SJCRH30 (cell line): Measurements from ENCODE around the gene RHOG. TPM values are rescaled to one million over a fixed set of nuclear protein-coding genes. Genes with fewer than 3 reads are reported as not detected.

Experiments used
- DNase-seq, 2 experiments: peaks; one replicate each; pipeline ENCODE4 v3.0.0-alpha.2; 2015 to 2020
- H3K27ac ChIP-seq: fragments of 250-450 bp; sonication (Bioruptor Pico); 2 replicates; pipeline ENCODE4 v1.5.1; 2020; ENCODE audit warnings: mild to moderate bottlenecking, moderate library complexity
- H3K27me3 ChIP-seq: fragments of 250-450 bp; sonication (Bioruptor Pico); 2 replicates; pipeline ENCODE4 v1.5.1; 2020; ENCODE audit warnings: mild to moderate bottlenecking, moderate library complexity
- H3K36me3 ChIP-seq: fragments of 250-450 bp; sonication (Bioruptor Pico); 2 replicates; pipeline ENCODE4 v1.5.1; 2020; ENCODE audit warnings: mild to moderate bottlenecking, moderate library complexity
- H3K4me1 ChIP-seq: fragments of 250-450 bp; sonication (Bioruptor Pico); 2 replicates; pipeline ENCODE4 v1.5.1; 2020; ENCODE audit warnings: mild to moderate bottlenecking, moderate library complexity
- H3K4me3 ChIP-seq: fragments of 250-450 bp; sonication (Bioruptor Pico); 2 replicates; pipeline ENCODE4 v1.5.1; 2020; ENCODE audit warnings: mild to moderate bottlenecking, moderate library complexity
- H3K9me3 ChIP-seq: fragments of 250-450 bp; sonication (Bioruptor Pico); replicated peaks from 2 replicates; pipeline ENCODE4 v1.5.1; 2020; ENCODE audit warnings: mild to moderate bottlenecking, moderate library complexity
- total RNA-seq: library from RNA; depleted of rRNA; stranded (reverse); fragments of >200 nt; shearing (Covaris generic); gene quantifications from 2 replicates; pipeline ENCODE4 v1.2.3, GENCODE V29; 2014

The RHOG gene
- total RNA-seq, 1 experiment from 2014 or later: 15.5 TPM

DNA sequence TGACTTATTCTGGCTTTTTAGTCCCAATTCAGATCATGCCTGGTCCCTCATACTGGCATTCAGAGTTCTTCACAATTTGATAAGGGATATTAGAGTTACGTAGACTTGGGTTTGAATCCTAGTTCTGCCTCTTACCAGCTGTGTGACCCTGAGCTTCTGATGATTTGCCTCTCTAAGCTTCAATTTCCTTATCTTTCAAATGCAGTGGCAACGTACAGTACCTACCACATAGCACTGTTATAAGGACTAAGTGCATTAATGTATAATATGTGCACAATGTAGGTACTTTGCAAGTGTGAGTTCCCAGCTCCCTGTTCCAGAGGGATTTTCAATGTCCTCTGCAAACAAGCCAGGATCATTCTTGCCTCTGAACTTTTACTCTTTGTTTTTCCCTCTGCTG lies 7.3 kb downstream of the RHOG start:
- no peaks in the 10 kb centered on the region for H3K4me1 ChIP-seq
- DNase-seq: no peak
- H3K27ac ChIP-seq: no peak overlapping the region
- H3K9me3 ChIP-seq: no peaks in the 10 kb centered on the region
- H3K27me3 ChIP-seq: no peaks in the 10 kb centered on the region
- peaks cover 21% of the 10 kb centered on the region for H3K36me3 ChIP-seq
- no peak overlapping the region for H3K4me3 ChIP-seq

DNA sequence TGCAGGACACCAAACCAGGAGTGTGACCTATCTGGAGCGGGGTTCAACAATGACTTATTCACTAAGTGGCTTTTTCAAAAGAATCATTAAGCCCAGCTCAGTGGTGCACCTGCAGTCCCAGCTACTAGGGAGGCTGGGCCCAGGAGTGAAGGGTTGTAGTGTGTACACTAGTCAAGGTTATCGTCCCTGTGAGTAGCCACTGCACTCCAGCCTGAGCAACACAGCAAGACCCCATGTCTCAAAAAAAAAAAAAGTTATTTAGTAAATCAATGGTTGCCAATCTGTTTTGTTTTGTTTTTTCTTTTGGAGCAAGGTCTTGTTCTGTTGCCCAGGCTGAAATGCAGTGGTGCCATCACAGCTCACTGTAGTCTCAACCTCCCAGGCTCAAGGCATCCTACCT lies 7.9 kb downstream of the RHOG start:
- no peak for DNase-seq
- H3K4me1 ChIP-seq: no peaks in the 10 kb centered on the region
- no peaks in the 10 kb centered on the region for H3K9me3 ChIP-seq
- H3K4me3 ChIP-seq: no peak overlapping the region
- H3K27me3 ChIP-seq: no peaks in the 10 kb centered on the region
- no peak overlapping the region for H3K27ac ChIP-seq
- peaks cover 23% of the 10 kb centered on the region for H3K36me3 ChIP-seq

DNA sequence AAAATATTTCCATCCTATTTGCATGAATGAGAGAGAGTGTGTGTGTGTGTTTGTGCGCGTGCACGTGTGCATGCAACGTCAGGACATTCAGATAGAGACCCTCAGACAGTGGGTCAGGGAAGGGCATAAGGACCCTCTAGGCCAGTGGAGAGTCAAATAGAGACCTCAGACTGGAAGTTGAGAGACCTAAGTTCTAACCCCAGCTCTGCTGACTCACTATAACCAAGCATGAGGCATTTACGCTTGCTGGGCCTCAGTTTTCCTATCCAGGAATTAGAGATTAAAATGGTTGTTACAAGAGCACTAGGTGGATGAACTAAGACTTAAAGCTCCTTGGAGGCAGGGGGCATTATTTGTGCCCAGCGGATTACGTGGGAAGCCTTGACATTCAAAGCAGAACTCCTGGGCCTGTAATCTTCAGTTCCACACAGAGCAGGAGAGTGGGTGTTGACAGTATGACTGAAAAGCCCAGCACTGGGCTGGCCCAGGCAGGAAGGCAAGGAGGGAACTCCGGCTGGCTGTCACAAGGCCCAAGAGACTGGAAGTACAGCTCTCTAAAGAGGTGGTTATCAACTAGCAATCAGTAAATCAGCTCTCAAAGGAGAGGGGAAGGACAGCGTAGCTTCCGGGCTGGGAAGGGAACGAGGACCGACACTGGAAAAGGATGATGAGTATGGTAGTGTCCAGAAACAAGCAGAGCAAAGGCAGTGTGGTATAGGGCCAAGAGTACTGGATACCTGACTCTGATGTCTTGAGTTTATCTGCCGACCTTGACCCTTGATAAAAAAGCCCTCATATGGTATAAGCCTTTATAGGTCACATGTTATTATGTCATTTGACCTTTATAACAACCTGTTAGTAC lies 9.2 kb downstream of the RHOG start:
- Histone ChIP-seq H3K4me1 (no peaks in the 10 kb centered on the region), H3K36me3 (peaks cover 26% of the 10 kb centered on the region), H3K27me3 (no peaks in the 10 kb centered on the region), H3K27ac (no peak overlapping the region), H3K4me3 (no peak overlapping the region), H3K9me3 (no peaks in the 10 kb centered on the region)
- no peak for DNase-seq

DNA sequence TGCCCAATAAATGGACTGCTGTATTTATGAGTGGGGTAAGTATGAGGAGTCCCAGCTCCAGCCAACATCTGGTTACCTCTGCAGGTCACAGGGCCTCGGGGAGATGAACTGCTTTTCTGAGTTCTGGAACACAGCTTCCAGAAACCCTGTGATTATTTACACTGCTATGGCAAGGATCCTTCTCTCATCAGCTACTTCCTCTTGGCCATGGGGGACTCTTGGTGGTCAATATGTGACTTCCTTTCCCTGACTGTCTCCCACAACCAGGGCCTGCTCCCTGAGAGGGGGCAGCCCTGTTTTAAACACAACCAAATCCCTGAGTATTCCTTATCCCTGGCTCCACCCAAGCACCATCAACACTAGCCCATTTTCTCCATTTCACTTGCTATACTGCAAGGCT lies 10.0 kb downstream of the RHOG start:
- DNase-seq: no peak
- peaks cover 32% of the 10 kb centered on the region for H3K36me3 ChIP-seq
- H3K27ac ChIP-seq: no peak overlapping the region
- H3K4me1 ChIP-seq: no peaks in the 10 kb centered on the region
- H3K9me3 ChIP-seq: no peaks in the 10 kb centered on the region
- no peak overlapping the region for H3K4me3 ChIP-seq
- H3K27me3 ChIP-seq: no peaks in the 10 kb centered on the region

DNA sequence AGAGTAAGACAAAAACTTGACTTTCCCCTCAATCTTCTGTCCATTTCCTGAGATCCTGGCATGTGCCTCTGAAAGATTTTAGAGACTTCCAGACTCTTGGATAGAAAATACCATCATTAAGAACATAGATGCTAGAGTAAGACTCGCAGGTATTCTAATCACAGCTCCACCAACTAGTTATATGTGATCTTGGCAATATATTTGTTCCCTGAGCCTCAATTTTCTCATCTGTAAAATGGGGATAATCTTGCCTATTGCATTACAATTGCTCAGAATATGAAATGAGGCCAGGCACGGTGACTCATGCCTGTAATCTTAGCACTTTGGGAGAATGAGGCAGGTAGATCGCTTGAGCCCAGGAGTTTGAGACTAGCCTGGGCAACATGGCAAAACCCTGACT lies 10.7 kb downstream of the RHOG start:
- peaks cover 32% of the 10 kb centered on the region for H3K36me3 ChIP-seq
- no peak overlapping the region for H3K4me3 ChIP-seq
- no peaks in the 10 kb centered on the region for H3K27me3 ChIP-seq
- no peak for DNase-seq
- no peaks in the 10 kb centered on the region for H3K9me3 ChIP-seq
- H3K4me1 ChIP-seq: no peaks in the 10 kb centered on the region
- H3K27ac ChIP-seq: no peak overlapping the region

GRCh38 chr11:3827434-3828186 lies 13.1 kb downstream of the RHOG start:
- Histone ChIP-seq H3K4me3 (no peak overlapping the region), H3K4me1 (no peaks in the 10 kb centered on the region), H3K9me3 (no peaks in the 10 kb centered on the region), H3K27ac (no peak overlapping the region), H3K36me3 (peaks cover 23% of the 10 kb centered on the region), H3K27me3 (no peaks in the 10 kb centered on the region)
- no peak for DNase-seq

DNA sequence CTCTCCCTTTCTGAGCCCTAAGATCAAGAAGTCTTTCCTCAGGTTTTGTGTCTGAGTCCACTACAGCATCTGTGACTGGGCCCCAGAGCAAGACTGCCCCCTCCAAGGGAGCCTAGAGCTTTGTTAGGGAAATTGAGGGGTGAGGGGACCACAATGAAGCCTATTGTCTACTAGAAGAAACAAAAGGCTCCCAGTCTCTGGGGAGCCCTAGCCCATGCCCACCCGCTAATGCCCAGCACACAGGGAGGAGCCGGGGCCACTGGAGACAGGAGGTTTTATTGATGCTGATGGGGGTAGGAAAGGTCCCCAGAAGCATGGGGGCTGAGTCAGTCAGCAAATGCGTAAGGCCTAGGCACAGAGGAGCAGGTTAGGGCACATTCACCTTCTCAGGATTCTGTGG lies 14.0 kb downstream of the RHOG start:
- Histone ChIP-seq H3K27ac (no peak overlapping the region), H3K36me3 (peaks cover 21% of the 10 kb centered on the region), H3K4me3 (no peak overlapping the region), H3K27me3 (no peaks in the 10 kb centered on the region), H3K4me1 (no peaks in the 10 kb centered on the region), H3K9me3 (no peaks in the 10 kb centered on the region)
- no peak for DNase-seq

- Histone ChIP-seq H3K4me3 (no peak overlapping the region), H3K27ac (no peak overlapping the region), H3K36me3 (peaks cover 19% of the 10 kb centered on the region), H3K4me1 (no peaks in the 10 kb centered on the region), H3K9me3 (no peaks in the 10 kb centered on the region), H3K27me3 (no peaks in the 10 kb centered on the region)
- DNase-seq: no peak
Measured at GRCh38 chr11:3825473-3826154, 15.1 kb downstream of the RHOG start.

- H3K27ac ChIP-seq: no peak overlapping the region
- H3K36me3 ChIP-seq: peaks cover 12% of the 10 kb centered on the region; the same call in 1 of the 2 replicates
- no peaks in the 10 kb centered on the region for H3K27me3 ChIP-seq
- no peak for DNase-seq
- no peaks in the 10 kb centered on the region for H3K9me3 ChIP-seq
- no peak overlapping the region for H3K4me3 ChIP-seq
- no peaks in the 10 kb centered on the region for H3K4me1 ChIP-seq
Measured at GRCh38 chr11:3824714-3825472, 15.9 kb downstream of the RHOG start.

- DNase-seq: no peak
- no peaks in the 10 kb centered on the region for H3K9me3 ChIP-seq
Measured at GRCh38 chr11:3823762-3824506, 16.8 kb downstream of the RHOG start.

GRCh38 chr11:3823303-3823702 lies 17.5 kb downstream of the RHOG start:
- no peaks in the 10 kb centered on the region for H3K4me1 ChIP-seq
- H3K4me3 ChIP-seq: no peak overlapping the region
- peaks cover 11% of the 10 kb centered on the region; the same call in 1 of the 2 replicates for H3K36me3 ChIP-seq
- no peak for DNase-seq
- no peak overlapping the region for H3K27ac ChIP-seq
- H3K9me3 ChIP-seq: no peaks in the 10 kb centered on the region
- H3K27me3 ChIP-seq: no peaks in the 10 kb centered on the region

More at GRCh38 chr11:3823762-3824506, 16.8 kb downstream of the RHOG start:
- Histone ChIP-seq H3K27me3 (no peaks in the 10 kb centered on the region), H3K4me3 (no peak overlapping the region), H3K27ac (no peak overlapping the region), H3K4me1 (no peaks in the 10 kb centered on the region), H3K36me3 (peaks cover 11% of the 10 kb centered on the region; the same call in 1 of the 2 replicates)

DNA sequence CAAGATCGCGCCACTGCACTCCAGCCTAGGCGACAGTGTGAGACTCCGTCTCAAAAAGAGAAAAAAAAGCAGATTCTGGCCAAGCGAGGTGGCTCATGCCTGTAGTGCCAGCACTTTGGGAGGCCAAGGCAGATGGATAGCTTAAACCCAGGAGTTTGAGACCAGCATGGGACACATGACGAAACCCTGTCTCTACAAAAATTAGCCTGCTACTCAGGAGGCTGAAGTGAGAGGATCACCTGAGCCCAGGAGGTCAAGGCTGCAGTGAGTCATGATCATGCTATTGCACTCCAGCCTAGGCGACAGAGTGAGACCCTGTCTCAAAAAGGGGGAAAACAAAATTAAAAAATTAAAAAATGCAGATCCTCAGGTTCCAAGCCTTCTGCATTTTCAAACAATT lies 18.4 kb downstream of the RHOG start:
- Histone ChIP-seq H3K36me3 (peaks cover 5% of the 10 kb centered on the region; the same call in 1 of the 2 replicates), H3K27ac (no peak overlapping the region), H3K27me3 (no peaks in the 10 kb centered on the region), H3K4me1 (no peaks in the 10 kb centered on the region), H3K4me3 (no peak overlapping the region), H3K9me3 (no peaks in the 10 kb centered on the region)
- no peak for DNase-seq

DNA sequence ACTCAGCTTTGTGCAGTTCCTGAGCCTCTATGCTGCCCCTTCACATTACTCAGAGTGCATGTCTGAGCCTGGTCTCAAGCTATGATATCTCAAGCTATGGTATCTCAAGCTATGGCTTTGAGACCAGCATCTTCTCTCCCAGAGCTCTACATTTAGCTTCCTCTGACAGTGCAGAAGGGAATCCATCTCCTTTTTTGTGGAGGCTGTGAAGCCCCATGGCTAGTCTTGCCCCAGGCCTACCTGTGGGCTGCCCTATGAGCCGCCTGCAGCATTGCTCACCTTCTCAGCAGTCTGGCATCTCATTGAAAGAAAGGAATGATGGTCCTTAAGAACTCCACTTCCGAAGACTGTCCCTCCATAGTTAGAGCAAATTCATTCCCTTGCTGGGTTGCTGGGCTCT lies 19.8 kb downstream of the RHOG start:
- DNase-seq: no peak
- Histone ChIP-seq H3K27ac (no peak overlapping the region), H3K9me3 (no peaks in the 10 kb centered on the region), H3K4me1 (peaks cover 3% of the 10 kb centered on the region; the same call in 1 of the 2 replicates), H3K27me3 (no peaks in the 10 kb centered on the region), H3K4me3 (no peak overlapping the region), H3K36me3 (0 out of 2 replicates have a peak, but pooled peaks cover 1% of the 10 kb centered on the region)
